GM19463 (cell line): ENCODE data around the gene PCP2.

Source experiments
- ATAC-seq: cut with Tn5 transposase; IDR thresholded peaks from one replicate; pipeline ENCODE4 v1.9.1; 2021; ENCODE audit warnings: mild to moderate bottlenecking, moderate library complexity; ENCODE audit not compliant: unreplicated experiment

The PCP2 gene

GRCh38 chr19:7633698-7634097 is at the start of gene PCP2:
TSS of gene PCP2 (minus strand) at chr19:7633719. CDS start at chr19:7633457, 262 bp downstream.
- no peak for ATAC-seq

- no peak for ATAC-seq
These were observed 48.8 kb upstream of the PCP2 start for GRCh38 chr19:7682175-7682855.

GRCh38 chr19:7681340-7682174 is 48.0 kb upstream of the PCP2 start:
- ATAC-seq = no peak

GRCh38 chr19:7680606-7681339 is 47.3 kb upstream of the PCP2 start, which contains the start of gene TRAPPC5:
TSS of gene TRAPPC5 (plus strand) at chr19:7680833. CDS start at chr19:7682254, 1,421 bp downstream.
- ATAC-seq = no peak

- no peak for ATAC-seq
These were observed 46.5 kb upstream of the PCP2 start for GRCh38 chr19:7679771-7680605.

- ATAC-seq = no peak
These were observed 45.6 kb upstream of the PCP2 start for GRCh38 chr19:7678971-7679751.

GRCh38 chr19:7677669-7678311 is 44.3 kb upstream of the PCP2 start:
- ATAC-seq = no peak

GRCh38 chr19:7676854-7677253 is 43.3 kb upstream of the PCP2 start, which contains the start of gene MCEMP1:
TSS of gene MCEMP1 (plus strand) at chr19:7677090. CDS start at chr19:7677121, 31 bp downstream.
- ATAC-seq = no peak

- ATAC-seq = no peak
These were observed 42.9 kb upstream of the PCP2 start for GRCh38 chr19:7676376-7676775.

- ATAC-seq = no peak
These were observed 40.8 kb upstream of the PCP2 start for GRCh38 chr19:7674010-7675005.

- ATAC-seq = no peak
These were observed 39.0 kb upstream of the PCP2 start for GRCh38 chr19:7672522-7672921.

- ATAC-seq = no peak
These were observed 37.3 kb upstream of the PCP2 start for GRCh38 chr19:7670790-7671189.

- ATAC-seq = no peak
These were observed 36.7 kb upstream of the PCP2 start for GRCh38 chr19:7670150-7670783.

GRCh38 chr19:7669641-7670040 is 36.1 kb upstream of the PCP2 start:
- no peak for ATAC-seq

- ATAC-seq = no peak
These were observed 35.3 kb upstream of the PCP2 start, which contains the start of gene RETN for GRCh38 chr19:7668842-7669241. TSS of gene RETN (plus strand) at chr19:7669049. CDS start at chr19:7669327, 278 bp downstream.

GRCh38 chr19:7665076-7665475 is 31.6 kb upstream of the PCP2 start:
- no peak for ATAC-seq

GRCh38 chr19:7663706-7664105 is 30.2 kb upstream of the PCP2 start:
- no peak for ATAC-seq
